HG03575 (cell line): ENCODE data around the gene SLC26A3.

Source experiments
- ATAC-seq: cut with Tn5 transposase; IDR thresholded peaks from one replicate; pipeline ENCODE4 v1.9.1; 2021; ENCODE audit not compliant: unreplicated experiment, insufficient number of reproducible peaks, low FRiP score; ENCODE audit errors: extremely low read depth

The SLC26A3 gene

GRCh38 chr7:107768263-107768662 is 34.8 kb downstream of the SLC26A3 start:
- no peak for ATAC-seq

GRCh38 chr7:107767391-107767790 is 35.6 kb downstream of the SLC26A3 start:
- no peak for ATAC-seq

GRCh38 chr7:107758667-107759066 is 44.4 kb downstream of the SLC26A3 start:
- ATAC-seq: no peak

DNA sequence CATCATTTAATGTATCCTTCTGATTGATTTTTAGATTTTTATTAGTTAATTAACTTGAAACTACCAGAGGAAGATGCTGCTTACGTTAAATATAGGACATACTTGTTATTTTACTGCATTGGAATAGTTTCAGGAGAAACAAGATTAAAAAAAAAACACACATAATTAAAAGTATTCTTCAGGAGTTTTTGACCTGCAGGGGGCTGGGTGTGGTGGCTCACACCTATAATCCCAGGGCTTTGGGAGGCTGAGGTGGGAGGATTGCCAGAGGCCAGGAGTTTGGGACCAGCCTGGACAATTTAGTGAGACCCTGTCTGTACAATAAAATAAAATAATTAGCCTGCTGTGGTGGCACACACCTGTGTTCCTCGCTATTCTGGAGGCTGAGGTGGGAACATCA is 48.4 kb downstream of the SLC26A3 start:
- no peak for ATAC-seq

DNA sequence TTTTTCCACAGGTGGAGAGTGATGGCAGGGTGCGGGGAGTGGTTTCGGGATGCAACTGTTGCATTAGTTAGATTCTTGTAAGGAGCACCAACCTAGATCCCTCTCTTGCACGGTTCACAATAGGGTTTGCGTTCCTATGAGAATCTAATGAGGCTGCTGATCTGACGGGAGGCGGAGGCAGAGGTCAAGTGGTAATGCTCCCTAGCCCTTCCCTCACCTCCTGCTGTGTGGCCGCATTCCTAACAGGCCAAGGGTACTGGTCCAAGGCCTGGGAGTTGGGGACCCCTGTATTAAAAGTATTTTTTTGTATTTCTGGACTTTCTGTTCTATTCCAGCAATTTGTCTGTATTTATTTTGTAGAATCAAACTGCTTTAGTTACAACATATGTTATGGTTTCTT is 51.9 kb downstream of the SLC26A3 start:
- ATAC-seq: no peak

- ATAC-seq: no peak
These were observed 57.0 kb downstream of the SLC26A3 start for GRCh38 chr7:107746006-107746405.

GRCh38 chr7:107744345-107744750 is 58.7 kb downstream of the SLC26A3 start:
- ATAC-seq: no peak

GRCh38 chr7:107743567-107744344 is 59.3 kb downstream of the SLC26A3 start, which contains the start of gene CBLL1:
CBLL1 (plus strand) TSS chr7:107744142; CDS start chr7:107744164, 22 bp downstream.
- ATAC-seq: peak; percentile 67

DNA sequence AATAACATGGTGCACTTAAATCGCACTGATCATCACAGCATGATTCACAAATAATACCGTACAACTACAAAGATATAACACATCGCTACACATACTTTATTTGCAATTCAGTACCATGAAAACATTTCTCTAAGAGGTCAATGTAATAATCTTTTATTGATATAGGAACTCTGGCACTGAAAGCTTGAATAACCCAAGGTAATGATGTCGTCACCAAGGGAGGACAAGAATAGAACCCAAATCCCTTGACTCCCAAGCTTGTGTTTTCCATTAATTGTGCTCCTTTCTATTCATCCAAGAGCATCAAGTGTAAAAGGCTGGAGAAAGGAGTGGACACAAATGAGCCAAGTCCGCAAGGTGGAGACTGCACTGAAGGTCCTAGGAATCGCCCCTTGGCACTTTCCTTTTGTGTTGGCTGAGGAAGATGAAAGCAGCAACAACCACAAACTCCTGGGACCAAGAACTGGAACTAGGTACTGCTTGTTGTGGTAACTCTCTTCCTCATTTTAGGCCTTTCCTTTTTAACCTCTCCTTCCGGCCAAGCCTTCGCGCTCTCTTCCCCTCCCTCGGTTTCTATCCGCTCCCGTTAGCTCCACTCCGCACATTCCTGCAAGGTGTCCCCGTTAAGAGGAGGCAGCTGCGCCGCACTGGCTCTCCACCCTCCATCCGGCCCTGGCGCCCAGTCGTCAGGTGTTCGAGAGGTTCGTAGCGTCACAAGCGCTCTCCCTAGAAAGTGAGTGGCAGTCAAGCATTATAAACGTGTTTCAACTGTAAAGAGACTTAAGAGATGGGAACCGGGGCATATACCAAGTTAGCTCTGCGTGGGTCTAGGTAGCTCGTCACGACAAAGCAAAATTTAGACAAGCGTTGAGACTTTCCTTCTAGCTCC is 60.1 kb downstream of the SLC26A3 start:
- peak; percentile 20 for ATAC-seq

GRCh38 chr7:107728276-107728675 is 74.7 kb downstream of the SLC26A3 start:
- no peak for ATAC-seq

GRCh38 chr7:107726356-107727130 is 76.5 kb downstream of the SLC26A3 start:
- no peak for ATAC-seq

DNA sequence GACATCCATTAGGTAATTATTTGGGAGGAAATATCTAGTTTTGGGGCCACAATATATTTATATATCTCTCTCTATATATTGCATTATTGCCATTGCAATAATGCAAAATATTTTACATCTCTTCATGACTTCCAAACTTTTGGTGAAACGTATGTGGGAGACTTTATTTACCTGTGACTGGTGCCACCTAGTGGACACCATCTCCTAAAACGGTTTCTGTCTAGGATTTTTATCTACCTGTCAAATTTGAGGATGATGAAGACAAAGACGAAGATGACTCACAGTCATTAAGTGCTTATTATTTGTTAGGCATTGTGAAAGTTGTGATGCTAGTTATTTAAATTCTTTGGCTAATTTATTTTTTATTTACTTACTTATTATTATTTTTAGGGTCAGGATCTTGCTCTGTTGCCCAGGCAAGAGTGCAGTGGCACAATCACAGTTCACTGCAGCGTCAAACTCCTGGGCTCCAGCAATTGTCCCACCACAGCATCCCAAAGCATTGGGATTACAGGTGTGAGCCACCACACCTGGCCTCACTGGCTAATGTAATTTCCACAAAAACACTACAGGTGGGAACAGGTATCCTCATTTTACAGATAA is 77.8 kb downstream of the SLC26A3 start:
- no peak for ATAC-seq

GRCh38 chr7:107723255-107723654 is 79.8 kb downstream of the SLC26A3 start:
- no peak for ATAC-seq

DNA sequence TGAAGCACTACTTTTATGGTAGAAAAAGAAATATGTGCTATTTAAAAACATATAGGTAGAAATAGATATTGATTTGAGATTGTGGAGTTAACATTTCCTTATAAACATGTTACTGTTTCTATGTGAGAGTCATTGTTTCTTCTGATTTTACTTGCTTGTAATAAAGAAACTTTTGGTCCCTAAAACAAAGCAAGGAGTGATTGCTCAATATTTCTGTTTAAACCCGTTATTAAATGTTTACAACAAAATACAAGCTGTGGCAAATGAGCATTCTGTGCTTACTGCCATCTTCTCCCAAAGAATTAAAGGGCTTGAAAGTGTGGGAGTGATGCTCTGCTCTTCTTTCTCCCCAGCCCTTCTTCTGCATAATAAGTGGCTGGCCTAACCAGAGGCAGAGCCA is 81.7 kb downstream of the SLC26A3 start:
- no peak for ATAC-seq

GRCh38 chr7:107718456-107719193 is 84.4 kb downstream of the SLC26A3 start:
- ATAC-seq: no peak

DNA sequence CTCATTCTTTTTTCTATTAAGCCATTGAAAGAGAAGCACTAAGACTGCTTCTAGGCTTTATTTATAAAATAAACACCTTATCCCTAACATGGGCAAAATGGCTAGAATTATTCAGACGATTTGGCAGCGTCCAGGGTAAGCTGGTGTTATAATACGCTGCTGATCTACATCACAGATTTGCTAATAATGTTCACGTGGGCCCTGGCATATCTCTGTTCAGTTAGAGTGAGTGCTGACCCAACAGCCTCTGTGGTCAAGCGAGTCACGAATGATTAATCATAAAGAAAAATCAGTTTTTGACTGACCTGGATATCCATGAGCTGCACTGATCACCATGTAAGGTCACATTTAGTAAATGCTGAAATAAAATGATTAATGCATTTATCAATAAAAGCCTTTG is 87.5 kb downstream of the SLC26A3 start:
- no peak for ATAC-seq
